Measurements from ENCODE around the gene ADAD2.

The ADAD2 gene

GRCh38 chr16:84150926-84151325, 40.0 kb upstream of the ADAD2 start:
- TF ChIP-seq FOXP2 (optimal IDR thresholded peaks at IDR 0.05; ENCODE audit: borderline replicate concordance, extremely low read depth, extremely low read length, insufficient read depth) (no peak), REST (IDR thresholded peaks at IDR 0.05; ENCODE audit: insufficient read depth in 1 of 2, low read depth in 2 of 2, low read length in 2 of 2) (no peak), SIN3A (IDR thresholded peaks at IDR 0.05; ENCODE audit: borderline replicate concordance, insufficient read depth, low read length) (no peak), POLR2AphosphoS5 (IDR thresholded peaks at IDR 0.05; ENCODE audit: low read depth, low read length) (no peak), TAF1 (IDR thresholded peaks at IDR 0.05; ENCODE audit: borderline replicate concordance, insufficient read depth, low read length) (no peak)

GRCh38 chr16:84153660-84154214, 37.2 kb upstream of the ADAD2 start:
- no peak for TF ChIP-seq FOXP2 (optimal IDR thresholded peaks at IDR 0.05; ENCODE audit: borderline replicate concordance, extremely low read depth, extremely low read length, insufficient read depth)
- no peak for TF ChIP-seq REST (IDR thresholded peaks at IDR 0.05; ENCODE audit: insufficient read depth in 1 of 2, low read depth in 2 of 2, low read length in 2 of 2)
- TF ChIP-seq POLR2AphosphoS5 (IDR thresholded peaks at IDR 0.05; ENCODE audit: low read depth, low read length) = no peak
- TF ChIP-seq SIN3A (IDR thresholded peaks at IDR 0.05; ENCODE audit: borderline replicate concordance, insufficient read depth, low read length) = no peak
- TF ChIP-seq TAF1 (IDR thresholded peaks at IDR 0.05; ENCODE audit: borderline replicate concordance, insufficient read depth, low read length) = no peak

- TF ChIP-seq POLR2AphosphoS5 (IDR thresholded peaks at IDR 0.05; ENCODE audit: low read depth, low read length) (no peak), SIN3A (IDR thresholded peaks at IDR 0.05; ENCODE audit: borderline replicate concordance, insufficient read depth, low read length) (no peak), REST (IDR thresholded peaks at IDR 0.05; ENCODE audit: insufficient read depth in 1 of 2, low read depth in 2 of 2, low read length in 2 of 2) (no peak), TAF1 (IDR thresholded peaks at IDR 0.05; ENCODE audit: borderline replicate concordance, insufficient read depth, low read length) (no peak), FOXP2 (optimal IDR thresholded peaks at IDR 0.05; ENCODE audit: borderline replicate concordance, extremely low read depth, extremely low read length, insufficient read depth) (no peak)
Observed at GRCh38 chr16:84155226-84155625, 35.7 kb upstream of the ADAD2 start.

GRCh38 chr16:84155771-84156170, 35.2 kb upstream of the ADAD2 start:
- no peak for TF ChIP-seq POLR2AphosphoS5 (IDR thresholded peaks at IDR 0.05; ENCODE audit: low read depth, low read length)
- no peak for TF ChIP-seq SIN3A (IDR thresholded peaks at IDR 0.05; ENCODE audit: borderline replicate concordance, insufficient read depth, low read length)

GRCh38 chr16:84156342-84156784, 34.6 kb upstream of the ADAD2 start:
- TF ChIP-seq TAF1 (IDR thresholded peaks at IDR 0.05; ENCODE audit: borderline replicate concordance, insufficient read depth, low read length) (no peak), POLR2AphosphoS5 (IDR thresholded peaks at IDR 0.05; ENCODE audit: low read depth, low read length) (no peak), FOXP2 (optimal IDR thresholded peaks at IDR 0.05; ENCODE audit: borderline replicate concordance, extremely low read depth, extremely low read length, insufficient read depth) (no peak)

GRCh38 chr16:84159007-84159406, 31.9 kb upstream of the ADAD2 start:
- TF ChIP-seq SIN3A (IDR thresholded peaks at IDR 0.05; ENCODE audit: borderline replicate concordance, insufficient read depth, low read length) (no peak), FOXP2 (optimal IDR thresholded peaks at IDR 0.05; ENCODE audit: borderline replicate concordance, extremely low read depth, extremely low read length, insufficient read depth) (no peak), TAF1 (IDR thresholded peaks at IDR 0.05; ENCODE audit: borderline replicate concordance, insufficient read depth, low read length) (no peak), POLR2AphosphoS5 (IDR thresholded peaks at IDR 0.05; ENCODE audit: low read depth, low read length) (no peak), REST (IDR thresholded peaks at IDR 0.05; ENCODE audit: insufficient read depth in 1 of 2, low read depth in 2 of 2, low read length in 2 of 2) (no peak)

Measured in PFSK-1 (cell line).